GM23338 (cell line): ENCODE data around the gene STIM1. TPM values are rescaled to one million over a fixed set of nuclear protein-coding genes. Genes with fewer than 3 reads are reported as not detected.

Source experiments
- ATAC-seq: fragments of 200-7000 bp; cut with Tn5 transposase; 3 replicates; pipeline ENCODE4 v1.9.1; 2020
- DNase-seq: peaks from one replicate; pipeline ENCODE4 v3.0.0-alpha.2; 2015; ENCODE audit warnings: low spot score
- H2AFZ ChIP-seq: fragments of 200-600 bp; sonication (generic); 2 replicates; pipeline ENCODE4 v1.8.0; 2016; ENCODE audit warnings: antibody characterized with exemption, mild to moderate bottlenecking, moderate library complexity
- H3F3A ChIP-seq: fragments of 200-600 bp; sonication (generic); replicated peaks from 2 replicates; pipeline ENCODE4 v1.8.0; 2017; ENCODE audit warnings: antibody characterized with exemption, mixed run types, low read depth
- H3K27ac ChIP-seq: fragments of 200-600 bp; sonication (generic); 2 replicates; pipeline ENCODE4 v1.6.1; 2016; ENCODE audit warnings: low read depth
- H3K27me3 ChIP-seq: fragments of 200-600 bp; sonication (generic); 2 replicates; pipeline ENCODE4 v1.8.0; 2016; ENCODE audit warnings: mild to moderate bottlenecking, mixed run types, moderate library complexity; ENCODE audit not compliant: insufficient read depth
- H3K36me3 ChIP-seq: fragments of 200-600 bp; sonication (generic); 2 replicates; pipeline ENCODE4 v1.8.0; 2016; ENCODE audit warnings: mild to moderate bottlenecking; ENCODE audit not compliant: insufficient read depth
- H3K4me1 ChIP-seq: fragments of 200-600 bp; sonication (generic); 2 replicates; pipeline ENCODE4 v1.8.0; 2016; ENCODE audit warnings: mild to moderate bottlenecking, moderate library complexity; ENCODE audit not compliant: insufficient read depth
- H3K4me2 ChIP-seq: fragments of 200-600 bp; sonication (generic); 2 replicates; pipeline ENCODE4 v1.7.1; 2017; ENCODE audit warnings: mixed run types
- H3K4me3 ChIP-seq: fragments of 200-600 bp; sonication (generic); 2 replicates; pipeline ENCODE4 v1.6.1; 2016; ENCODE audit warnings: mixed run types
- H3K79me2 ChIP-seq: fragments of 200-600 bp; sonication (generic); replicated peaks from 2 replicates; pipeline ENCODE4 v1.8.0; 2017; ENCODE audit warnings: mild to moderate bottlenecking; ENCODE audit not compliant: insufficient read depth
- H3K9me2 ChIP-seq: fragments of 200-600 bp; sonication (generic); 2 replicates; pipeline ENCODE4 v1.8.0; 2017; ENCODE audit not compliant: insufficient read depth
- H4K20me1 ChIP-seq: fragments of 200-600 bp; sonication (generic); replicated peaks from 2 replicates; pipeline ENCODE4 v1.8.0; 2017; ENCODE audit warnings: mild to moderate bottlenecking; ENCODE audit not compliant: insufficient read depth
- H3K27ac Mint-ChIP-seq: 2 replicates; pipeline ENCODE4 v1.8.0; 2020; ENCODE audit warnings: inconsistent platforms, mild to moderate bottlenecking, moderate library complexity, mixed read lengths
- H3K27me3 Mint-ChIP-seq: 3 replicates; pipeline ENCODE4 v1.8.0; 2022; ENCODE audit warnings: low read depth, mild to moderate bottlenecking, moderate library complexity, mixed read lengths, inconsistent platforms; ENCODE audit not compliant: insufficient read depth, poor library complexity
- H3K36me3 Mint-ChIP-seq: 3 replicates; pipeline ENCODE4 v1.8.0; 2021; ENCODE audit warnings: low read depth, mild to moderate bottlenecking, inconsistent platforms, moderate library complexity, mixed read lengths
- H3K4me1 Mint-ChIP-seq: 3 replicates; pipeline ENCODE4 v1.8.0; 2020; ENCODE audit warnings: mild to moderate bottlenecking, inconsistent platforms, mixed read lengths
- H3K4me3 Mint-ChIP-seq: 3 replicates; pipeline ENCODE4 v1.8.0; 2021; ENCODE audit warnings: moderate library complexity, mild to moderate bottlenecking, inconsistent platforms, mixed read lengths
- H3K9me3 Mint-ChIP-seq: 3 replicates; pipeline ENCODE4 v1.8.0; 2020; ENCODE audit warnings: moderate library complexity, mild to moderate bottlenecking, inconsistent platforms, mixed read lengths
- CREB1 ChIP-seq: fragments of 250-450 bp; sonication (Bioruptor Pico); IDR thresholded peaks from 2 replicates; pipeline ENCODE4 v1.5.0; 2020; ENCODE audit warnings: low read depth, mild to moderate bottlenecking, moderate library complexity
- EZH2 ChIP-seq: fragments of 200-600 bp; sonication (generic); IDR thresholded peaks from one replicate; pipeline ENCODE4 v1.8.0; 2017; ENCODE audit warnings: antibody characterized with exemption, mild to moderate bottlenecking, low read depth; ENCODE audit not compliant: unreplicated experiment
- EZH2phosphoT487 ChIP-seq: fragments of 200-600 bp; sonication (generic); IDR thresholded peaks from one replicate; pipeline ENCODE4 v1.8.1; 2018; ENCODE audit warnings: antibody characterized with exemption; ENCODE audit not compliant: unreplicated experiment
- JUNB ChIP-seq: IDR thresholded peaks from one replicate; pipeline ENCODE4 v1.6.1; 2016; ENCODE audit warnings: antibody characterized with exemption; ENCODE audit not compliant: unreplicated experiment
- NANOG ChIP-seq: IDR thresholded peaks from 2 replicates; pipeline ENCODE4 v1.6.1; 2016; ENCODE audit warnings: antibody characterized with exemption, borderline replicate concordance
- POLR2AphosphoS5 ChIP-seq: IDR thresholded peaks from 2 replicates; pipeline ENCODE4 v1.6.1; 2016; ENCODE audit warnings: antibody characterized with exemption, low read depth
- REST ChIP-seq: IDR thresholded peaks from one replicate; pipeline ENCODE4 v1.6.1; 2018; ENCODE audit warnings: antibody characterized with exemption; ENCODE audit not compliant: unreplicated experiment
- STAT1 ChIP-seq: IDR thresholded peaks from one replicate; pipeline ENCODE4 v1.6.1; 2016; ENCODE audit warnings: antibody characterized with exemption; ENCODE audit not compliant: unreplicated experiment
- ZNF114 ChIP-seq: fragments of 250-450 bp; sonication (Bioruptor Pico); IDR thresholded peaks from 2 replicates; pipeline ENCODE4 v1.5.0; 2020; ENCODE audit warnings: mild to moderate bottlenecking, moderate library complexity
- ZNF462 ChIP-seq: fragments of 250-450 bp; sonication (Bioruptor Pico); IDR thresholded peaks from 2 replicates; pipeline ENCODE4 v1.5.0; 2020; ENCODE audit warnings: mild to moderate bottlenecking, moderate library complexity
- polyA plus RNA-seq: library from polyadenylated mRNA; unstranded; fragments of >200 nt; fragmentation: Nextera tagmentation; extraction: Ambion mirVana; gene quantifications from 2 replicates; pipeline ENCODE4 v1.2.1, GENCODE V29; 2016
- total RNA-seq: library from RNA; depleted of rRNA; stranded (reverse); fragments of >200 nt; shearing (Covaris generic); gene quantifications from 2 replicates; pipeline ENCODE4 v1.2.3, GENCODE V29; 2014

The STIM1 gene
- total and polyA plus RNA-seq, 2 experiments from 2014 or later: 3.5 to 14.0 TPM

DNA sequence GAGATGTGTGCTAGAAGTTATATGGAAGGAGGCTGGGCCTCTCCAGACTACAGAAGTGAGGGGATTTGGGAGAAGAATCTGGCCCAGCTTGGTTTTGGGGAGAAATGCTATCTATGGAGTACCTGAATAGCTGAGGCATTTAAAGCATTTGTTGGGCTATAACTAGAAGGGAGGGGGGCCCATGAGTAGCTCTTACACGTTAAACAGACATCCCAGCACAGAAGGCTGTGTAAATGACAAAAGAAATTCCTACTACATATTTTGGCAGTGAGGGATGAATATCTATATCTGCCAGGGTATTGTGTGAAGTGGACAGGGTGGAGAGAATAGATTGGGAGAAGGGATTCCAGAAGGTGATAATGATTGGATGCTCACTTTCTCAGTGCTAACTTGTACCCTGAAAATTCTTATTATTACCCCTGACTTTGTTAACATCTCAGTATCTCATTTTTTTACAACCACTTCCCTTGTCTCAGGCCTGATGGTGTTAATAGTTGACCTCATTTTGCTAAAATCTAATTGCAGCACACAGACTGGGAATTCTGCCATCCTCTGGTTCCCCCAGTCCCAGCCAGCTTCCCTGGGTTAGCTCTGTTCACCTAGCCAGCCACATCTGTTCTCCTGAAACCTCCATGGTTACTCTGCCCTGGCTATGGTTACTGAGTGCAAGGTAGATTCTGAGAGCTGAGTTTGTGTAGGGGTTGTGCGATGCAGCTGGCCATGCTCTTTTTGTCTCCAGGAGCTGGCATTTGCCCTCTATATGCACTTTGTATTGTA, 210.3 kb downstream of the STIM1 start:
- Histone ChIP-seq H3K27ac (no peak overlapping the region), H3K9me2 (no peaks in the 10 kb centered on the region), H3F3A (no peaks in the 10 kb centered on the region), H3K27me3 (no peaks in the 10 kb centered on the region), H3K4me1 (0 out of 2 replicates have a peak, but pooled peaks cover 3% of the 10 kb centered on the region), H3K79me2 (no peaks in the 10 kb centered on the region), H3K4me2 (no peak overlapping the region), H2AFZ (no peak overlapping the region), H3K4me3 (no peak overlapping the region), H4K20me1 (no peaks in the 10 kb centered on the region), H3K36me3 (no peaks in the 10 kb centered on the region)
- H3K4me1 Mint-ChIP-seq: no peaks in the 10 kb centered on the region
- DNase-seq (peak; percentile 56), ATAC-seq (no peak; the same call in 2 of the 3 replicates)
- no peaks in the 10 kb centered on the region for H3K9me3 Mint-ChIP-seq
- H3K27ac Mint-ChIP-seq: no peak overlapping the region
- TF ChIP-seq POLR2AphosphoS5: no peak
- no peak for TF ChIP-seq ZNF114 (CRISPR knock-in tag)
- TF ChIP-seq JUNB: no peak
- no peak for TF ChIP-seq CREB1
- no peak for TF ChIP-seq REST
- no peak for TF ChIP-seq STAT1
- no peak for TF ChIP-seq EZH2
- H3K27me3 Mint-ChIP-seq: no peaks in the 10 kb centered on the region
- H3K36me3 Mint-ChIP-seq: no peaks in the 10 kb centered on the region
- H3K4me3 Mint-ChIP-seq: no peak overlapping the region

DNA sequence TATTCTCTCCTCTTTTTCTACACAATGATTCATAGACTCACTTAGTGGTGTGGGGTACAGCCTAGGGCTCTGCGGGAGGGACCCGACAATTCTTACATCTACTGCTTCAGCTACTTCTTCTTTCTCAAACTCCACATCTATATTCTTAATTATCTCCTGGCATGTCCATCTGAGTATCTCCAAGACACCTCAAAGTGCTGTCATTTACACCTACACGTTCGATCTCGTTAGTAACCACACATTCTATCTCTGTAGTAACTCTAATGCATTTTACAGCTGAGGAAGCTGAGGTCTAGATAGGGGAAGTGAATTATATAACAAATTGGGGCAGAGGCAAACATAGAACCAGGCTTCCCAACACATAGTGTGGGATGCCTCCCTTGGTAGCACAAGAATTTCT, 211.4 kb downstream of the STIM1 start:
- H3K4me1 Mint-ChIP-seq: no peaks in the 10 kb centered on the region; the same call in 2 of the 3 replicates
- no peaks in the 10 kb centered on the region for H3K27me3 ChIP-seq
- no peak overlapping the region for H2AFZ ChIP-seq
- no peak for TF ChIP-seq ZNF462 (CRISPR knock-in tag)
- TF ChIP-seq EZH2phosphoT487: no peak
- TF ChIP-seq NANOG: no peak
- TF ChIP-seq EZH2: no peak

More for the DNA sequence above, 211.4 kb downstream of the STIM1 start:
- H3K4me1 ChIP-seq: 0 out of 2 replicates have a peak, but pooled peaks cover 3% of the 10 kb centered on the region
- ATAC-seq: no peak
- no peak overlapping the region for H3K4me2 ChIP-seq
- H3K4me3 Mint-ChIP-seq: no peak overlapping the region
- H4K20me1 ChIP-seq: no peaks in the 10 kb centered on the region
- no peak overlapping the region for H3K4me3 ChIP-seq
- no peaks in the 10 kb centered on the region for H3K79me2 ChIP-seq
- H3K36me3 Mint-ChIP-seq: no peaks in the 10 kb centered on the region
- no peaks in the 10 kb centered on the region for H3K9me2 ChIP-seq
- H3F3A ChIP-seq: no peaks in the 10 kb centered on the region
- H3K27ac Mint-ChIP-seq: no peak overlapping the region
- no peak overlapping the region for H3K27ac ChIP-seq
- no peaks in the 10 kb centered on the region for H3K36me3 ChIP-seq
- no peaks in the 10 kb centered on the region for H3K27me3 Mint-ChIP-seq
- no peaks in the 10 kb centered on the region for H3K9me3 Mint-ChIP-seq
- no peak for DNase-seq
